ENCODE results near the gene HEMK1. TPM values are rescaled to one million over a fixed set of nuclear protein-coding genes. Genes with fewer than 3 reads are reported as not detected.

HEMK1 gene, protein sequence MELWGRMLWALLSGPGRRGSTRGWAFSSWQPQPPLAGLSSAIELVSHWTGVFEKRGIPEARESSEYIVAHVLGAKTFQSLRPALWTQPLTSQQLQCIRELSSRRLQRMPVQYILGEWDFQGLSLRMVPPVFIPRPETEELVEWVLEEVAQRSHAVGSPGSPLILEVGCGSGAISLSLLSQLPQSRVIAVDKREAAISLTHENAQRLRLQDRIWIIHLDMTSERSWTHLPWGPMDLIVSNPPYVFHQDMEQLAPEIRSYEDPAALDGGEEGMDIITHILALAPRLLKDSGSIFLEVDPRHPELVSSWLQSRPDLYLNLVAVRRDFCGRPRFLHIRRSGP
- 28.3 TPM for total RNA-seq
- long read RNA-seq, full-length matches to known transcripts = 7 of 37 reads
- long read RNA-seq, partial matches to known transcripts = 5 of 37 reads
- long read RNA-seq, other reads (novel, unspliced or antisense) = 25 of 37 reads

DNA sequence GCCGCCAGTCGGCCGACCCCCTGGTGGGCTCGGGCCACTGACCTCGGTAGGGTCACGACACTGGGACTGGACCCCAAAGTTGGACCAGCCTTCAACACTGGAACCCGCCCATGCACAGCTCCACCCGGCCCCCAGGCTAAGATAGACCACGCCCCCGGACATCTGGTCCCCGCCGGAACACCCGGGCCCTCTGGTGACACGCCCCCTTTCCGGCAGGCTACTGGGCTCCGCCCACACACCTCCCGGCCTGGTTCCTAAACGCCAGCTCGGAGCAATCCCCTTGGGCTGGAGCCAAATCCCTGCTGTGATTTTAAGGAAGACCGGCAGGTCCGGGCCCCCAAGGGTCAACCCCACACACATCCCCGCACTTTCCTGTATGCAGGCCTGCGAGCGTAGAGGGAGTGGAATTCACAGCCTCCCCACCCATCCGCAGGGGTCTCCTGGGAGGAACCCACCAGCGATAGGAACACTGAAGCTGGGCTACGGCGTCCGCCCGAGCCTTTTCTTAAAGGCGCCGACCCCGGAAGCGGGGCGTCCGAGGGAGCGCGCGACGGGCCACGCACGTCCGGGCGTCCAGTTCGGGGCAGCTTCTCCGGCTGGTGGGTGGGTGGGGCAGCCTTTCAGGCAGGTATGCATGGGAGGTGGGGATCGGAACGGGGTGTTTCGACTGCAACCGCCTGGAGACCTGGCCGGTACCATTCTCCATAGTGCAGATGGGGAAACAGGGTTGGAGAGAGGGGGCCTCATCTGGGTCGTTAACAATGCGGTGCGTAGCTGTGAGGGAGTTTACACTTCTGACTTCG, at the start of gene HEMK1:
HEMK1 (plus strand) TSS at position 576 of the 803 bp plus-strand sequence. CDS start 1,583 bp downstream, outside the sequence.
- ATAC-seq (peak; percentile 88), DNase-seq (peak; percentile 99)
- peaks cover 38% of the 10 kb centered on the region for H3K4me1 ChIP-seq
- intact Hi-C loops (cut with DNase I) = no loop called here
- no peaks in the 10 kb centered on the region for H3K36me3 ChIP-seq
- peak within 1 kb of the TSS; percentile 80 for H3K4me3 ChIP-seq
- H3K9me3 ChIP-seq = no peaks in the 10 kb centered on the region
- TF ChIP-seq, protein P1, sequence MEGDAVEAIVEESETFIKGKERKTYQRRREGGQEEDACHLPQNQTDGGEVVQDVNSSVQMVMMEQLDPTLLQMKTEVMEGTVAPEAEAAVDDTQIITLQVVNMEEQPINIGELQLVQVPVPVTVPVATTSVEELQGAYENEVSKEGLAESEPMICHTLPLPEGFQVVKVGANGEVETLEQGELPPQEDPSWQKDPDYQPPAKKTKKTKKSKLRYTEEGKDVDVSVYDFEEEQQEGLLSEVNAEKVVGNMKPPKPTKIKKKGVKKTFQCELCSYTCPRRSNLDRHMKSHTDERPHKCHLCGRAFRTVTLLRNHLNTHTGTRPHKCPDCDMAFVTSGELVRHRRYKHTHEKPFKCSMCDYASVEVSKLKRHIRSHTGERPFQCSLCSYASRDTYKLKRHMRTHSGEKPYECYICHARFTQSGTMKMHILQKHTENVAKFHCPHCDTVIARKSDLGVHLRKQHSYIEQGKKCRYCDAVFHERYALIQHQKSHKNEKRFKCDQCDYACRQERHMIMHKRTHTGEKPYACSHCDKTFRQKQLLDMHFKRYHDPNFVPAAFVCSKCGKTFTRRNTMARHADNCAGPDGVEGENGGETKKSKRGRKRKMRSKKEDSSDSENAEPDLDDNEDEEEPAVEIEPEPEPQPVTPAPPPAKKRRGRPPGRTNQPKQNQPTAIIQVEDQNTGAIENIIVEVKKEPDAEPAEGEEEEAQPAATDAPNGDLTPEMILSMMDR (IDR thresholded peaks at IDR 0.05) = no peak
- no peaks in the 10 kb centered on the region for H3K27me3 ChIP-seq
- peak within 1 kb of the TSS; percentile 92 for H3K27ac ChIP-seq

GRCh38 chr3:50520849-50521248, 48.5 kb upstream of the HEMK1 start:
- Histone ChIP-seq H3K9me3 (no peaks in the 10 kb centered on the region), H3K27ac (no peak overlapping the region), H3K4me3 (no peak overlapping the region), H3K27me3 (no peaks in the 10 kb centered on the region), H3K4me1 (peaks cover 10% of the 10 kb centered on the region), H3K36me3 (no peaks in the 10 kb centered on the region)
- TF ChIP-seq, protein P1 (IDR thresholded peaks at IDR 0.05) = no peak
- ATAC-seq = no peak
- no peak for DNase-seq
- intact Hi-C loops (cut with DNase I) = no loop called here

GRCh38 chr3:50521572-50521971, 47.8 kb upstream of the HEMK1 start:
- Histone ChIP-seq H3K27ac (no peak overlapping the region), H3K4me3 (no peak overlapping the region), H3K9me3 (no peaks in the 10 kb centered on the region), H3K27me3 (no peaks in the 10 kb centered on the region), H3K36me3 (no peaks in the 10 kb centered on the region), H3K4me1 (peaks cover 3% of the 10 kb centered on the region)
- TF ChIP-seq, protein P1 (IDR thresholded peaks at IDR 0.05) = no peak
- intact Hi-C loops (cut with DNase I) = no loop called here
- ATAC-seq = no peak
- DNase-seq = no peak

DNA sequence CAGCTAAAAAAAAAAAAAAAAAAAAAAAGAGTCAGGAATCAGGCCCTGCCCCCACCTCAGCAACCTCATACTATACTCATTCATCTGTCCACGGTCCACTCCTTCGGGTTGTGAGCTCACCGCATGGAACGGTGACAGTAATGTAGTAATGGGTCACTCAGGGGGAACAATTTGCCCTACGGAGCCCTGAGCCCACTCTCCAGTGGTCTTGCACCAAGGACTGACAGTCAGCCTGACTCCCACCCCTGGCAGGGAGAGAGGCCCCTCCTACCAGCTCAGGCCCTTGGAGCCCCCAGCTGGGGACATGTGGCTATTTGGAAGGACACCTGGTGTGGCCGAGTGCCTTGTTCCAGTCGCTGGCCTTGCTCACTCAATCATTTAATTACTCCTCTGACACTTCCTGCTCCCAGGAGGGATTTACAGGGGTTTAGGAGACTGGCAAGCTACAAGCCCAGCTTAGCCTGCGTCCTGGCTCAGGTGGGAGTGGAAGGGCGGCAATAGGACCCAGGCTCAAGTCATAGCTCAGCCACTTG, 46.0 kb upstream of the HEMK1 start:
- H3K9me3 ChIP-seq = no peaks in the 10 kb centered on the region
- intact Hi-C loops (cut with DNase I) = no loop called here
- TF ChIP-seq, protein P1 (IDR thresholded peaks at IDR 0.05) = no peak

GRCh38 chr3:50524746-50525145, 44.6 kb upstream of the HEMK1 start:
- TF ChIP-seq, protein P1 (IDR thresholded peaks at IDR 0.05) = no peak

More for the DNA sequence above, 46.0 kb upstream of the HEMK1 start:
- no peak for DNase-seq
- Histone ChIP-seq H3K4me3 (no peak overlapping the region), H3K27ac (no peak overlapping the region), H3K27me3 (no peaks in the 10 kb centered on the region), H3K36me3 (no peaks in the 10 kb centered on the region), H3K4me1 (no peaks in the 10 kb centered on the region)
- ATAC-seq = no peak

More at GRCh38 chr3:50524746-50525145, 44.6 kb upstream of the HEMK1 start:
- Histone ChIP-seq H3K9me3 (no peaks in the 10 kb centered on the region), H3K36me3 (no peaks in the 10 kb centered on the region), H3K4me1 (no peaks in the 10 kb centered on the region), H3K27ac (no peak overlapping the region), H3K4me3 (no peak overlapping the region), H3K27me3 (peaks cover under 1% of the 10 kb centered on the region)
- DNase-seq = no peak
- intact Hi-C loops (cut with DNase I) = no loop called here
- no peak for ATAC-seq

Data from upper lobe of right lung (tissue), 1 donor.